ENCODE results near the gene AXIN1.

The AXIN1 gene

DNA sequence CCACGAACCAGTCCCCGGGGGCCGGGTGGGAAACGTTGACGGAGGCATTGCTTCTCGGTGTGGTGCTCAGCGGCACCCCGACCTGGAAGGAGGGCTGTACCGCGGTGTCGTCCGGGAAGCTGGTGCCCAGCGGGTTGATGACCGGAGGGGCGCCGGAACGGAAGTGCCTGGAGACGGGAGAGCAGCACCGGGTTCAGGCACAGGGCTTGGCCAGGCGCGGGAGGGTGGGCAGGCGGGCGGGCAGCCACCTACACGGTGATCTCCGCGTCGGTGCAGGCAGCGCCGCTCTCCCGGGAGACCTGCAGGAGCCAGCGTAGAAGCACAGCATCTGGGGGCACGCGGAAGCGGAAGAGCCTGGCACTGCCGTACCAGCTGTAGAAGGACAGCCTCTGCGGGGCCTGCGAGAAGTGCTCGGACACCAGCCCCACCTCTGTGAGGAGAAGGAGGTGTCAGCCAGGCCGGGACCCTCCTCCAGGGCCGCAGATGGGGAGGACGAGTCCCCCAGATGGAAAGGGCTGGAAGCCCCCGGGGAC lies 25.0 kb upstream of the AXIN1 start:
- Histone ChIP-seq H3K9me3 (ENCODE audit: control insufficient read depth, low read length) (no peaks in the 10 kb centered on the region), H3K9ac (no peak overlapping the region), H3K4me1 (peaks cover 8% of the 10 kb centered on the region), H3K27ac (no peak overlapping the region), H3K4me2 (ENCODE audit: low read length) (no peak overlapping the region), H3K79me2 (peaks cover 5% of the 10 kb centered on the region), H3K36me3 (ENCODE audit: control insufficient read depth, insufficient read depth, low read length) (no peaks in the 10 kb centered on the region), H3K27me3 (ENCODE audit: control insufficient read depth, insufficient read depth, low read length) (no peaks in the 10 kb centered on the region), H2AFZ (no peak overlapping the region), H3K4me3 (ENCODE audit: low read depth, low read length) (no peak overlapping the region)
- TF ChIP-seq CTCF (IDR thresholded peaks at IDR 0.05) = no peak

GRCh38 chr16:376817-377418 lies 24.4 kb upstream of the AXIN1 start:
- H3K9ac ChIP-seq = no peak overlapping the region
- no peaks in the 10 kb centered on the region for H3K27me3 ChIP-seq (ENCODE audit: control insufficient read depth, insufficient read depth, low read length)
- H3K27ac ChIP-seq = no peak overlapping the region
- H3K4me1 ChIP-seq = peaks cover 8% of the 10 kb centered on the region
- H2AFZ ChIP-seq = no peak overlapping the region
- H3K9me3 ChIP-seq (ENCODE audit: control insufficient read depth, low read length) = no peaks in the 10 kb centered on the region
- H3K36me3 ChIP-seq (ENCODE audit: control insufficient read depth, insufficient read depth, low read length) = no peaks in the 10 kb centered on the region
- peaks cover 5% of the 10 kb centered on the region for H3K79me2 ChIP-seq
- TF ChIP-seq CTCF (IDR thresholded peaks at IDR 0.05) = no peak
- no peak overlapping the region for H3K4me3 ChIP-seq (ENCODE audit: low read depth, low read length)
- no peak overlapping the region for H3K4me2 ChIP-seq (ENCODE audit: low read length)

DNA sequence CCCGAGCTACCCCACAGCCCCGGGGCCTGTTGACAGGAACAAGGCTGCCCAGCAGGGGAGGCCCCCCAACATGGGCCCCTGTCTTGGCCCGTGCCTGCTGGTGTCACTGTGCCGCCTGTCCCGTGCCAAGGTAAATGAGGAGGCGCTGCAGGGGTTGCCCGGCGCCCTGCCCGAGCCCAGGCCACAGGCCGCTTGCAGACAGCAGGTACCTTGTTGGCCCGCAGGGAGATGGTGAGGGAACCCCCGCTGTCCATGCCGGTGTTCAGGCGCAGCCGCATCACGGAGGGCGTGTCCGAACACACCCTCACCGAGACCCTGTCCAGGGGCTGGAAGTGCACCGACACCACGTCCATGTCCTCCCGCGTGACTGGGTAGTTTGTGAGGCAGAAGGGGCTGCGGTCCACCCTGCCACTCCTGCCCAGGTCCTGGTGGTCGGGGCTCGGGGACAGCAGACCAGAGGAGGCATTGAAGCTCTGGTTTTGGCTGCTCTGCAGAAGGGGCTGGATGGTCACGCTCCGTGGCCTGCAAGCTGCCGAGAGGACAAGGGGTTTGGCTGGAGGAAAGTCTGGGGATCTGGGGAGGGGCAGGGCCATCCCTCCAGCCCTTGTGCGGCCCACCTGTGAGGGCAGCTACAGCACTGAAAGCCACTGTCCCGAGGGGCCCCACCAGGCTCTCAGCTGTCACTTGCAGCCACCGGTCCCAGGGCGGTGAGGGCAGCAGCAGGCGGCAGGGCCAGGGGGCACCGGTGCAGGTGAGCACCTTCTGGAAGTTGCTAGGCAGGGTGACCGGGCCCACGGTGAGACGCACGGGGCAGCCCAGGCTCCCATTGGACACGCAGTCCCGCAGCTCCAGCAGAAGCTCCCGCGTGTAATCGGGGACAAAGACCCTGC lies 23.6 kb upstream of the AXIN1 start:
- Histone ChIP-seq H3K27me3 (ENCODE audit: control insufficient read depth, insufficient read depth, low read length) (no peaks in the 10 kb centered on the region), H3K4me2 (ENCODE audit: low read length) (no peak overlapping the region), H3K4me1 (peaks cover 8% of the 10 kb centered on the region), H2AFZ (no peak overlapping the region), H3K9me3 (ENCODE audit: control insufficient read depth, low read length) (no peaks in the 10 kb centered on the region), H3K36me3 (ENCODE audit: control insufficient read depth, insufficient read depth, low read length) (no peaks in the 10 kb centered on the region), H3K9ac (no peak overlapping the region), H3K4me3 (ENCODE audit: low read depth, low read length) (no peak overlapping the region), H3K79me2 (peaks cover 5% of the 10 kb centered on the region), H3K27ac (no peak overlapping the region)
- no peak for TF ChIP-seq CTCF (IDR thresholded peaks at IDR 0.05)

DNA sequence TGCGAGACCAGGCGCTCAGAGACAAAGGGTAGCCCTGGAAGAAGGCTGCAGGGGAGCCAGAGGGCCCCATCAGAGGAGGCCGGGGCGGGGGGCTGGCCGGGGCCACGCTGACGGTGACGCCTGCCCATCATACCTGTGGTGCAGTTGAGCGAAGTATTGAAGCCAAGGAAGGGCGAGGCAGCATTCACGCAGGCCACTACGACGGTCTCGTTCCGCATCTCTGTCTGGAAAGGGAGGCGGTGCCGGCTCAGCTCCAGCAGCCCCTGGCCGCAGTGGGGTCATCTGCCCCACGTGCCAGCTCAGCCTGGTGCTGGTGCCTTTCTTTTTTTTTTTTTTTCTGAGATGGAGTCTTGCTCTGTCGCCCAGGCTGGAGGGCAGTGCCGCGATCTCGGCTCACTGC lies 22.7 kb upstream of the AXIN1 start:
- Histone ChIP-seq H3K9me3 (ENCODE audit: control insufficient read depth, low read length) (no peaks in the 10 kb centered on the region), H3K4me2 (ENCODE audit: low read length) (no peak overlapping the region), H3K79me2 (peaks cover 5% of the 10 kb centered on the region), H3K4me1 (peaks cover 12% of the 10 kb centered on the region), H2AFZ (no peak overlapping the region), H3K4me3 (ENCODE audit: low read depth, low read length) (no peak overlapping the region), H3K27me3 (ENCODE audit: control insufficient read depth, insufficient read depth, low read length) (no peaks in the 10 kb centered on the region), H3K27ac (no peak overlapping the region), H3K36me3 (ENCODE audit: control insufficient read depth, insufficient read depth, low read length) (no peaks in the 10 kb centered on the region), H3K9ac (no peak overlapping the region)
- TF ChIP-seq CTCF (IDR thresholded peaks at IDR 0.05) = no peak

All from parathyroid adenoma (tissue), 2 donors.